T-helper 1 cell treated with Interleukin-12 subunit alpha and Interleukin-12 subunit beta and Interleukin-4 antibody, amounts not matched to agents 30 μg/mL and 1 μg/mL, for 36 hours (primary cell): ENCODE measurements around the gene BCL2L13.
"Not testable (repeated sequence)": the region's sequence is repeated elsewhere in the genome, so short reads cannot be mapped to it uniquely, and the experiment has no call there.

Source experiments
- H3K27ac Mint-ChIP-seq: one replicate; pipeline ENCODE4 v1.8.0; 2021; ENCODE audit warnings: mild to moderate bottlenecking, mixed read lengths
- H3K27me3 Mint-ChIP-seq: one replicate; pipeline ENCODE4 v1.8.0; 2021; ENCODE audit warnings: low read depth, mixed read lengths
- H3K36me3 Mint-ChIP-seq: one replicate; pipeline ENCODE4 v1.8.0; 2021; ENCODE audit warnings: low read depth, mixed read lengths
- H3K4me1 Mint-ChIP-seq: one replicate; pipeline ENCODE4 v1.8.0; 2021; ENCODE audit warnings: low read depth, mixed read lengths
- H3K4me3 Mint-ChIP-seq: one replicate; pipeline ENCODE4 v1.8.0; 2021; ENCODE audit warnings: mild to moderate bottlenecking, moderate library complexity, mixed read lengths
- H3K9me3 Mint-ChIP-seq: one replicate; pipeline ENCODE4 v1.8.0; 2021; ENCODE audit warnings: mixed read lengths

Gene BCL2L13

DNA sequence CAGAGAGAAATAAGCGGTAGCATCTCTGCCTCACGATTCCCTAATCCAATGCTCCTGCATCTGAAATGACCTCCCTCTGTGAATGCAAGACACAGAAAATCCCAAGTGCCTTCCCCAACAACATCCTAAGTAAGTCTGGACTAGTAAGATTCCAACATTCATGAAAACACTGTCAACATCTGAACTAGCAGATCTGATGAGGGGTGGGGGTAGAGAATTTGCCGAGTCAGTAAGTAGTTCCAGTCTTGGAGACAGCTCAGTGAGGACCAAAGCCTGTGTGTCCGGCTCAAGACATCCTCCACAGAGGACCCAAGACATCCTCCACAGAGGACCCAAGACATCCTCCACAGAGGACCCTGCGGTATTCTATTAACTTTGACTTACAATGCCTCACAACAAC, 126.3 kb downstream of the BCL2L13 start:
- H3K4me3 Mint-ChIP-seq, H3K9me3 Mint-ChIP-seq, H3K27ac Mint-ChIP-seq, H3K36me3 Mint-ChIP-seq: not testable (repeated sequence)
- Mint-ChIP-seq H3K27me3 (peaks cover 27% of the 10 kb centered on the region), H3K4me1 (peaks cover 13% of the 10 kb centered on the region)

DNA sequence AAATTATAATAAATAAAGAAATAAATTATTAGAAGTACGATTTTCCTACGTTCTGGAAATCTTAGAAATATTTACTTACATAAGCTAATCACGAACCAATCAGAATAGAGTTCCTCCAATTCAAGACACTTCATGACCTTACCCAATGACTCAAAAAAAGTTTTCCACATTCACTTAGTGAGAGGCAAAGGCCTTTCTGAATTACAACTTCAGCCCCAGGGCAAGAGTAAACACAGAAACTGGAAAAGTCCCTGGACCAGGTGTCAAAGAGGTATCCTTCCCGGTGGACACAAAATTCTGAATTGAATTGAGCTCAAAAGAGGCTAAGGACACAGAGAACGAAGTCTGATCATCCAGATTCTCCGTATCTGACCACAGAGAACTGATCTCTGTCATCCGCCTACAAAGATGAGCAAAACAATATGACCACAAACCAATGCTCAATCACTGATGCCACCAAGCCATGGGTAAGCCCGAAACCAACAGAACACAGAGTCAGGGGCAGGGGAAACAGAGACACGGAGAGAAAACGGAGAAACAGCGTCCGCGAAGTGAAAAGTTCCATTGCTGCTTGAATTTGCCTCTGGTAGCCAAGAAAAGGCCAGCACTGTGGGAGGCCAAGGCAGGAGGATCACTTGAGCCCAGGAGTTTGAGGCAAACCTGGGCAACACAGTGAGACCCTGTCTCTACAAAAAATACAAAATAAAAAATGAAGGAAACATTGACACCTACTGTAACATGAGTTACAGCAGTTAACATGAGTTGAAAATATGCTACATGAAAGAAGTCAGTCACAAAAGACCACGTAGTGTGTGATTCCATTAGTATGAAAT, 128.9 kb downstream of the BCL2L13 start:
- Mint-ChIP-seq H3K4me1 (peaks cover 25% of the 10 kb centered on the region), H3K27me3 (peaks cover 32% of the 10 kb centered on the region), H3K27ac (peak overlapping the region; percentile 45), H3K4me3 (peak overlapping the region; percentile 69), H3K36me3 (peaks cover 6% of the 10 kb centered on the region), H3K9me3 (no peaks in the 10 kb centered on the region)

DNA sequence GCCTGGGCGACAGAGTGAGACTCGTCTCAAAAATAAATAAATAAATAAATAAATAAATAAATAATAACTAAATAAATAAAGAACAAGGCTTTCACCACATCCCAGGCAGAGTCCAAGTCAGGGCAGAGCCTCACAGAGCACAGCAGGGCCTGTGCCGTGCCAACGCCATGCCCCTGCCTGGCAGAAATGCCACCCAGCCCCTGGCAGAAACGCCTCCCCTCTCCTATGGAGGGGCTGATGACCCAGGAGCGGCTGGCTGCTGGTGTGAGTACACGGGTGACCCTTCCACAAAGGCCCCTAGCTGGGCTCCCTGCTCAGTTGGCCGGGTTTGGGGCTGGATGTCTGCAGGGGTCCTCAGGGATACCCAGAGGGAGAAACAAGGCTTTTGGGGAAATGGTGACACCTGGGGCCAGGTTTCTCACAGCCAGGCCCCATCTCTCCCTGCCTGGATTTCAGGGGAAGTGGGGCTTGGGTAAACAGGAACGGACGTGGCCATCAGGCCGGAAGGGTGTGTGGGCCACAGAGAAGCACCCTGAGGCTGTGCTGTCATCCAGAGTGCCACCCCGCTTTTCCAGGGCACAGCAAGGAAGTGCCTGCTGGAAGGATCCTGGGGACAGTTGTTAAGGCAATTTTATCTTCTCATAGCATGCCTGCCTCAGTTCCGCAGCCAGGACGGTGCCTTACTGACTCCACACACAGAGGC, 130.6 kb downstream of the BCL2L13 start:
- Mint-ChIP-seq H3K9me3 (no peaks in the 10 kb centered on the region), H3K27me3 (peaks cover 35% of the 10 kb centered on the region), H3K4me3 (no peak overlapping the region), H3K36me3 (peaks cover 6% of the 10 kb centered on the region), H3K4me1 (peaks cover 37% of the 10 kb centered on the region), H3K27ac (no peak overlapping the region)

DNA sequence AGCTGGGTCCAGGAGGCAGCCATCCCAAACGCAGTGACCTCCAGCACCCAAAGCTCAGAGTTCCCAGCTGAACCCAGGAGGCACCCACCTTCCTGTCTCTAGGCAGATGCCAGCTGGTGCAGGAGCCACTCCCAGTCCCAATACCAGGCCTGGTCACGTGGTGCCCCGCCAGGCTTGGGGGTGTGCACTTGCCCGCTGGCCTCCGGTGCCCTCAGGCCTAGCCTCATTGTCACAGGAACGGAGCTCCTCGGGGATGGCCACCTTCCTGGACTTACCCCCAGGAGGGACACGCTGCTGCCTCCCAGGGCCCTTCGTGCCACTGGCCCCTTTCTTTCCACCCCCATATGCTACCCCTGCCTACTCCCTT, 131.1 kb downstream of the BCL2L13 start:
- Mint-ChIP-seq H3K4me1 (peaks cover 36% of the 10 kb centered on the region), H3K36me3 (peaks cover 6% of the 10 kb centered on the region), H3K4me3 (no peak overlapping the region), H3K27ac (no peak overlapping the region), H3K27me3 (peaks cover 30% of the 10 kb centered on the region), H3K9me3 (no peaks in the 10 kb centered on the region)

GRCh38 chr22:17770180-17771077, 131.9 kb downstream of the BCL2L13 start:
- Mint-ChIP-seq H3K27ac (no peak overlapping the region), H3K4me3 (no peak overlapping the region), H3K27me3 (peaks cover 25% of the 10 kb centered on the region), H3K36me3 (peaks cover 6% of the 10 kb centered on the region), H3K9me3 (no peaks in the 10 kb centered on the region), H3K4me1 (peaks cover 43% of the 10 kb centered on the region)

DNA sequence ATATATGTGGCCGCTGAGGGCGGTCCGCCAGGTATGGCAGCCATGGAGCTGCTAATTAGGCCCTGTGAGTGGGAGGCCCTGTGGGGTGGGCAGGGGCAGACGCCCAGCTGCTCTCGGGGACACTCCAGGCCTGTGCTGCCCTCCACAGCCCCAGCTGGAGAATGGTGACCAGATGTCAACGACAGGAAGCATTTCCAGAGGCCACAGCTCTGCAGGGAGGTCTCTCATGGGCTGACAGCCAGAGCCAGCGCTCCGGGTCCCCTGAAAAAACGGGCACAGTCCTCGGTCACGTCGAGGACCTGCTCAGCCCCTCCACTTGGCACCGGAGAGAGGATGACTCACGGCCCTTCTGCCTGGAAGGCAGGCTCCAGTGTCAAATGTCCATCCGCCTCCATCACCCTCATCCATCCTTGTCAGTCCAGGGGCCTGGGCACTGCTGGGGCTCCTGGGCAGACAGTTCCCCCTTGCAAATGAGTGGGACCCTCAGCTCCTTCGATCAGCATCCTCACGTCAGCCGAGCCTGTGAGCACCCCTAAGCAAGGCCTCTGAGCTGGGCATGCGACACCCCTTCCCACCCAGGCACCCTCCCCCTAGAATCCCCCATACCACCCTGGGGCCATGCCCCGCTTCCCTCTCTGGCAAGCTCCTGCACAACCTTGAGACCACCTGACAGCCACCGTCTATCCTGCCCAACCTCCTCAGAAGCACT, 133.8 kb downstream of the BCL2L13 start:
- Mint-ChIP-seq H3K9me3 (no peaks in the 10 kb centered on the region), H3K36me3 (peaks cover 6% of the 10 kb centered on the region), H3K27me3 (peaks cover 21% of the 10 kb centered on the region), H3K4me3 (peak overlapping the region; percentile 84), H3K27ac (peak overlapping the region; percentile 62), H3K4me1 (peaks cover 53% of the 10 kb centered on the region)

- no peaks in the 10 kb centered on the region for H3K9me3 Mint-ChIP-seq
- H3K4me3 Mint-ChIP-seq: peak overlapping the region; percentile 84
- H3K4me1 Mint-ChIP-seq: peaks cover 51% of the 10 kb centered on the region
- peaks cover 15% of the 10 kb centered on the region for H3K27me3 Mint-ChIP-seq
- H3K36me3 Mint-ChIP-seq: peaks cover 11% of the 10 kb centered on the region
- peak overlapping the region; percentile 67 for H3K27ac Mint-ChIP-seq
Observed at GRCh38 chr22:17772958-17773605, 134.5 kb downstream of the BCL2L13 start.

GRCh38 chr22:17773606-17774205, 135.1 kb downstream of the BCL2L13 start:
- peaks cover 11% of the 10 kb centered on the region for H3K36me3 Mint-ChIP-seq
- H3K4me3 Mint-ChIP-seq: peak overlapping the region; percentile 84
- peaks cover 51% of the 10 kb centered on the region for H3K4me1 Mint-ChIP-seq
- H3K27me3 Mint-ChIP-seq: peaks cover 15% of the 10 kb centered on the region
- peak overlapping the region; percentile 67 for H3K27ac Mint-ChIP-seq
- H3K9me3 Mint-ChIP-seq: no peaks in the 10 kb centered on the region

GRCh38 chr22:17774206-17774925, 135.8 kb downstream of the BCL2L13 start, which contains the start of gene BID:
TSS of gene BID (minus strand) at chr22:17774469. CDS start at chr22:17750116, 24,353 bp downstream.
- H3K9me3 Mint-ChIP-seq: no peaks in the 10 kb centered on the region
- peak within 1 kb of the TSS; percentile 77 for H3K27ac Mint-ChIP-seq
- H3K36me3 Mint-ChIP-seq: peaks cover 14% of the 10 kb centered on the region
- H3K27me3 Mint-ChIP-seq: peaks cover 15% of the 10 kb centered on the region
- peak within 1 kb of the TSS; percentile 84 for H3K4me3 Mint-ChIP-seq
- peaks cover 58% of the 10 kb centered on the region for H3K4me1 Mint-ChIP-seq

DNA sequence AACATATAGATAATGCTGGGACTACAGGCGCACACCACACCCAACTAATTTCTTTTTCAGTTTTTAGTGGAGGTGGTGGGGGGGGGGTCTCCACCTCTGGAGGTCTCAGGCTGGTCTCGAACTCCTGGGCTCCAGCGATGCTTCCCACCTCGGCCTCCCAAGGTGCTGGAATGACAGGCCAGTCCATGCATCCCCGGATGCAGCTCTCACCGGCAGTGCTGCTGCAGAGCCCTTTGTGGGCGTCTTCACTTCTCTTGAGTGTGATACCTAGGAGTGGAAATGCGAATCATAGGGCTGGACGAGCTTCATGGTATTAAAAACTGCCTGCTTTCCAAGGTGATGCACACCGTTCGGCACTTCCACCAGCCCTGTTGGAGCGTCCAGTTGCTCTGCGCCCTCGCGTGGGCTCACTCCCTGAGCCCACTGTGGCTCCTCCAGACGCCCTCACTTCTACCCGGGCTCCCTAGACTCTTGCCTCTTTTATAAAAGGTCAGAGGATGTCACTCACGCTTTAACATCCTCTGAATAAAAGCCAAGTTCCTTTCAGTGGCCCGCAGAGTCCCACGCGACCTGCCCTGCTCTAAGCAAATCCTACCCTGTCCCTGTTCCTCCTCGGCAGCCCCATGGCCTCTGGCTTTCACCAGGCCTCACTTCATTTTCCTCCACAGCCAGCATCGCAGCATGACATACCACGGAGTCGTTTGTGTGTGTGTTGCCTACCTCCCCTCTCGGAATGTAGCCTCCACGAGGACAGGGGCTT, 136.5 kb downstream of the BCL2L13 start:
- H3K27ac Mint-ChIP-seq: peak overlapping the region; percentile 77
- H3K4me1 Mint-ChIP-seq: peaks cover 63% of the 10 kb centered on the region
- H3K36me3 Mint-ChIP-seq: peaks cover 14% of the 10 kb centered on the region
- H3K27me3 Mint-ChIP-seq: peaks cover 9% of the 10 kb centered on the region
- no peaks in the 10 kb centered on the region for H3K9me3 Mint-ChIP-seq
- peak overlapping the region; percentile 35 for H3K4me3 Mint-ChIP-seq

DNA sequence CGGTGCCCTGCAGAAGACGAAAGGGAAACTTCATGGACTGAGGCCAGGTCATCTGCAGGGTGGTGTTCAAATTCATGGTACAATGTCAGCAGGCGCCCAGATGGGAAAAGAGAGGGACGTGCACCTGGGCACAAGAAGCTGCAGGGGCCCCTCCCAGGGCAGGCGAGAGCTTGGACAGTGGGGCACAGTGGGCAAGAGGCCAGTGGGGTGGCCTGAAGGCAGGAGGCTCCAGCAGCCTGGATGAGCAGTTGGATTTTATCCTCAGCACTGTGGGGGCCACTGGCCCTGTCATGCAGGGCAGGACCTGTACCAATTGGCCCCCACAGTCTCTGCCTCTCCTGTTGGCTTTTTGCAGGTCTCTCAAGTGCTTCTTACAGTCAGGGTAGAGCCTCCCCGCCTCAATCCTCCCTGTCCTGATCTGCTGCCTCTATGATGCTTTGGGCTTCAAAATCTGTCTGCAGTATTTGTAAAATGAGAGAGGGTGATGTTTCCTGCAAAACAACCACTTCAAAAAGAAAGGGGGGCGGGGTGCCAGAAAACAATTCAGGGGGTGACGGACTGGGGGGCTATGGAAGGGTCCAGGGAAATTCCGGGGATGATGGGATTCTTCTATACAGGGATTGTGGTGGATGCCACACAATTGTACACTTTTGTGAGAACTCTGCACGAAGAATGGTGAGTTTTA, 137.4 kb downstream of the BCL2L13 start:
- Mint-ChIP-seq H3K27me3 (peaks cover 7% of the 10 kb centered on the region), H3K36me3 (peaks cover 11% of the 10 kb centered on the region), H3K27ac (peak overlapping the region; percentile 85), H3K4me3 (peak overlapping the region; percentile 68), H3K9me3 (no peaks in the 10 kb centered on the region), H3K4me1 (peaks cover 65% of the 10 kb centered on the region)
